Neural cell (in vitro differentiated cells): ENCODE data around the gene GRIA1. TPM values are rescaled to one million over a fixed set of nuclear protein-coding genes. Genes with fewer than 3 reads are reported as not detected.

Source experiments
- H2AFZ ChIP-seq: fragments of 200-600, 300-800 bp; sonication (generic), shearing (Covaris generic); 2 replicates; pipeline ENCODE4 v1.6.0; 2014; ENCODE audit warnings: low read depth, mild to moderate bottlenecking, antibody characterized with exemption, low read length, moderate library complexity
- H3F3A ChIP-seq: fragments of 200-600 bp; shearing (Covaris generic); 2 replicates; pipeline ENCODE4 v1.6.1; 2016; ENCODE audit warnings: mild to moderate bottlenecking, moderate library complexity, mixed read lengths, antibody characterized with exemption, low read length; ENCODE audit not compliant: insufficient read depth, poor library complexity, severe bottlenecking
- H3K27ac ChIP-seq: fragments of 200-600, 300-800 bp; sonication (generic), shearing (Covaris generic); 2 replicates; pipeline ENCODE4 v1.5.1; 2014; ENCODE audit warnings: mild to moderate bottlenecking, low read length, moderate library complexity
- H3K27me3 ChIP-seq: fragments of 300-800, 200-600 bp; sonication (generic), shearing (Covaris generic); 2 replicates; pipeline ENCODE4 v1.6.0; 2014; ENCODE audit warnings: mild to moderate bottlenecking, low read depth, low read length, moderate library complexity; ENCODE audit not compliant: insufficient read depth
- H3K36me3 ChIP-seq: fragments of 300-800, 200-600 bp; sonication (generic), shearing (Covaris generic); 2 replicates; pipeline ENCODE4 v1.5.1; 2014; ENCODE audit warnings: mild to moderate bottlenecking, antibody characterized with exemption, low read length, moderate library complexity; ENCODE audit not compliant: insufficient read depth
- H3K4me2 ChIP-seq: fragments of 300-800, 200-600 bp; sonication (generic), shearing (Covaris generic); 2 replicates; pipeline ENCODE4 v1.6.0; 2014; ENCODE audit warnings: mild to moderate bottlenecking, low read length
- H3K4me3 ChIP-seq: fragments of 300-800, 200-600 bp; sonication (generic), shearing (Covaris generic); 2 replicates; pipeline ENCODE4 v1.5.1; 2014; ENCODE audit warnings: mild to moderate bottlenecking, low read length, moderate library complexity
- H3K79me2 ChIP-seq: fragments of 200-600 bp; shearing (Covaris generic); replicated peaks from 2 replicates; pipeline ENCODE4 v1.6.0; 2014; ENCODE audit warnings: mild to moderate bottlenecking, low read length, moderate library complexity; ENCODE audit not compliant: insufficient read depth
- H3K9ac ChIP-seq: fragments of 300-800, 200-600 bp; sonication (generic), shearing (Covaris generic); 2 replicates; pipeline ENCODE4 v1.6.1; 2016; ENCODE audit warnings: mild to moderate bottlenecking, low read length, mixed read lengths
- H3K9me2 ChIP-seq: fragments of 200-600 bp; shearing (Covaris generic); 2 replicates; pipeline ENCODE4 v1.6.1; 2016; ENCODE audit warnings: mild to moderate bottlenecking, low read length, mixed read lengths; ENCODE audit not compliant: insufficient read depth
- H3K9me3 ChIP-seq: fragments of 200-600, 300-800 bp; sonication (generic), shearing (Covaris generic); 2 replicates; pipeline ENCODE4 v1.6.1; 2016; ENCODE audit warnings: mild to moderate bottlenecking, mixed run types, low read length, moderate library complexity, mixed read lengths
- H4K20me1 ChIP-seq: fragments of 200-600 bp; shearing (Covaris generic); 2 replicates; pipeline ENCODE4 v1.6.1; 2016; ENCODE audit warnings: mild to moderate bottlenecking, mixed run types; ENCODE audit not compliant: insufficient read depth
- EP300 ChIP-seq: fragments of 450-650 bp; conservative IDR thresholded peaks from 2 replicates; pipeline ENCODE4 v1.6.1; 2014; ENCODE audit warnings: antibody characterized with exemption, mild to moderate bottlenecking, moderate library complexity; ENCODE audit not compliant: poor library complexity, severe bottlenecking
- EZH2 ChIP-seq: fragments of 200-600, 300-800 bp; shearing (Covaris generic), sonication (generic); IDR thresholded peaks from 2 replicates; pipeline ENCODE4 v1.6.1; 2014; ENCODE audit warnings: antibody characterized with exemption, low read length, borderline replicate concordance, mild to moderate bottlenecking; ENCODE audit not compliant: insufficient read depth, poor library complexity, severe bottlenecking
- MXI1 ChIP-seq: fragments of 450-650 bp; conservative IDR thresholded peaks from 2 replicates; pipeline ENCODE4 v1.6.1; 2014; ENCODE audit warnings: antibody characterized with exemption, mild to moderate bottlenecking; ENCODE audit not compliant: poor library complexity, severe bottlenecking
- POLR2AphosphoS5 ChIP-seq: IDR thresholded peaks from 2 replicates; pipeline ENCODE4 v1.6.1; 2012
- RAD21 ChIP-seq: fragments of 450-650 bp; conservative IDR thresholded peaks from 2 replicates; pipeline ENCODE4 v1.6.1; 2014; ENCODE audit warnings: antibody characterized with exemption, mild to moderate bottlenecking, moderate library complexity
- SMC3 ChIP-seq: fragments of 450-650 bp; conservative IDR thresholded peaks from 2 replicates; pipeline ENCODE4 v1.6.1; 2014; ENCODE audit warnings: antibody characterized with exemption, mild to moderate bottlenecking, moderate library complexity; ENCODE audit not compliant: poor library complexity
- TAF1 ChIP-seq: IDR thresholded peaks from 2 replicates; pipeline ENCODE4 v1.6.1; 2012; ENCODE audit warnings: low read depth
- polyA plus RNA-seq: library from polyadenylated mRNA; depleted of rRNA; stranded (reverse); fragments of >200 nt; gene quantifications from 2 replicates; pipeline ENCODE4 v1.2.3, GENCODE V29; 2014
- TF ChIP-seq, protein P1 (sequence below): fragments of 450-650 bp; IDR thresholded peaks from 2 replicates; pipeline ENCODE4 v1.5.1; 2014; ENCODE audit warnings: antibody characterized with exemption, mild to moderate bottlenecking, moderate library complexity; ENCODE audit not compliant: poor library complexity, severe bottlenecking
- TF ChIP-seq, protein P2 (sequence below): IDR thresholded peaks from 2 replicates; pipeline ENCODE4 v1.6.1; 2012; ENCODE audit warnings: borderline replicate concordance

GRIA1 gene
- polyA plus RNA-seq, 1 donor from 2014 or later: 59.6 TPM

DNA sequence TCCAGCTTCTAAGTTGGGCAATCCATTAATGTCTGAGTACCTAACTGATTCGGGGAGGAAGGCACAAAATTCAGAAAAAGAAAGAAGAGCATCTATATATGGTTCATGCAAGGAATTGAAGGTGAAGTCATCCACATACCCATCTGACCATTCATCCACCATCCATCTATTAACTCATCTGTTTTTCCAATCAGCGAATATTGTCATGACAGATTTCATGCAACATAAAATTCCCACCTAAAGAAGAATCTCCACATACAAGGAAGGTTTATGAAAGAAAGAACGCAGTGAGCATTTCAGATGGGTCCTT lies 164.7 kb downstream of the GRIA1 start:
- H3K79me2 ChIP-seq: no peaks in the 10 kb centered on the region
- no peak overlapping the region for H3K4me3 ChIP-seq
- no peaks in the 10 kb centered on the region for H3K9me2 ChIP-seq
- no peaks in the 10 kb centered on the region for H4K20me1 ChIP-seq
- peaks cover 5% of the 10 kb centered on the region for H3K36me3 ChIP-seq
- H3K4me2 ChIP-seq: no peak overlapping the region
- no peaks in the 10 kb centered on the region for H3K9me3 ChIP-seq
- no peak overlapping the region for H3K9ac ChIP-seq
- no peaks in the 10 kb centered on the region for H3K27me3 ChIP-seq
- H3K27ac ChIP-seq: no peak overlapping the region
- H3F3A ChIP-seq: no peaks in the 10 kb centered on the region
- TF ChIP-seq POLR2AphosphoS5 (no peak), EZH2 (no peak), EP300 (no peak), TAF1 (no peak), MXI1 (no peak), SMC3 (no peak), RAD21 (no peak)
- TF ChIP-seq, protein P1, sequence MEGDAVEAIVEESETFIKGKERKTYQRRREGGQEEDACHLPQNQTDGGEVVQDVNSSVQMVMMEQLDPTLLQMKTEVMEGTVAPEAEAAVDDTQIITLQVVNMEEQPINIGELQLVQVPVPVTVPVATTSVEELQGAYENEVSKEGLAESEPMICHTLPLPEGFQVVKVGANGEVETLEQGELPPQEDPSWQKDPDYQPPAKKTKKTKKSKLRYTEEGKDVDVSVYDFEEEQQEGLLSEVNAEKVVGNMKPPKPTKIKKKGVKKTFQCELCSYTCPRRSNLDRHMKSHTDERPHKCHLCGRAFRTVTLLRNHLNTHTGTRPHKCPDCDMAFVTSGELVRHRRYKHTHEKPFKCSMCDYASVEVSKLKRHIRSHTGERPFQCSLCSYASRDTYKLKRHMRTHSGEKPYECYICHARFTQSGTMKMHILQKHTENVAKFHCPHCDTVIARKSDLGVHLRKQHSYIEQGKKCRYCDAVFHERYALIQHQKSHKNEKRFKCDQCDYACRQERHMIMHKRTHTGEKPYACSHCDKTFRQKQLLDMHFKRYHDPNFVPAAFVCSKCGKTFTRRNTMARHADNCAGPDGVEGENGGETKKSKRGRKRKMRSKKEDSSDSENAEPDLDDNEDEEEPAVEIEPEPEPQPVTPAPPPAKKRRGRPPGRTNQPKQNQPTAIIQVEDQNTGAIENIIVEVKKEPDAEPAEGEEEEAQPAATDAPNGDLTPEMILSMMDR: no peak
- TF ChIP-seq, protein P2, sequence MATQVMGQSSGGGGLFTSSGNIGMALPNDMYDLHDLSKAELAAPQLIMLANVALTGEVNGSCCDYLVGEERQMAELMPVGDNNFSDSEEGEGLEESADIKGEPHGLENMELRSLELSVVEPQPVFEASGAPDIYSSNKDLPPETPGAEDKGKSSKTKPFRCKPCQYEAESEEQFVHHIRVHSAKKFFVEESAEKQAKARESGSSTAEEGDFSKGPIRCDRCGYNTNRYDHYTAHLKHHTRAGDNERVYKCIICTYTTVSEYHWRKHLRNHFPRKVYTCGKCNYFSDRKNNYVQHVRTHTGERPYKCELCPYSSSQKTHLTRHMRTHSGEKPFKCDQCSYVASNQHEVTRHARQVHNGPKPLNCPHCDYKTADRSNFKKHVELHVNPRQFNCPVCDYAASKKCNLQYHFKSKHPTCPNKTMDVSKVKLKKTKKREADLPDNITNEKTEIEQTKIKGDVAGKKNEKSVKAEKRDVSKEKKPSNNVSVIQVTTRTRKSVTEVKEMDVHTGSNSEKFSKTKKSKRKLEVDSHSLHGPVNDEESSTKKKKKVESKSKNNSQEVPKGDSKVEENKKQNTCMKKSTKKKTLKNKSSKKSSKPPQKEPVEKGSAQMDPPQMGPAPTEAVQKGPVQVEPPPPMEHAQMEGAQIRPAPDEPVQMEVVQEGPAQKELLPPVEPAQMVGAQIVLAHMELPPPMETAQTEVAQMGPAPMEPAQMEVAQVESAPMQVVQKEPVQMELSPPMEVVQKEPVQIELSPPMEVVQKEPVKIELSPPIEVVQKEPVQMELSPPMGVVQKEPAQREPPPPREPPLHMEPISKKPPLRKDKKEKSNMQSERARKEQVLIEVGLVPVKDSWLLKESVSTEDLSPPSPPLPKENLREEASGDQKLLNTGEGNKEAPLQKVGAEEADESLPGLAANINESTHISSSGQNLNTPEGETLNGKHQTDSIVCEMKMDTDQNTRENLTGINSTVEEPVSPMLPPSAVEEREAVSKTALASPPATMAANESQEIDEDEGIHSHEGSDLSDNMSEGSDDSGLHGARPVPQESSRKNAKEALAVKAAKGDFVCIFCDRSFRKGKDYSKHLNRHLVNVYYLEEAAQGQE: no peak
- H2AFZ ChIP-seq: no peak overlapping the region

DNA sequence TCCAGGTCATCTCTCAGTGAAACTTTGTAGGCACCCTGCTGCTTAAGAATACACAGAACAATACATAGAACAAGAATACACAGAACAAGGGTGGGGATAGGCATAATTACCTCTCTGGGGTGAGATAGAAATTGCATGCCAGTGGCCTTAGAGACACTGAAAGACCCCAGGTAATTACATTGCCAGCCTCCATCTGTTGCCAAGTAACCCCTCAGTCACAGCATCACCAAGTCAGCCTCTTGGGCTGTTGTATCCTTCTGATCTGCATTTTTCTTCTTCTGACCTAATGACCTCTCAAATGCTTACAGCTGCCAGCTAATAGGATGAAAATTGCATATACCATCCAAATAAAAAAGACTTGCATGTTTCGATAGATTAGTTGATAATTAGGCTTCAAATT lies 167.7 kb downstream of the GRIA1 start:
- Histone ChIP-seq H3K79me2 (no peaks in the 10 kb centered on the region), H3K27ac (no peak overlapping the region), H3K9me3 (no peaks in the 10 kb centered on the region), H3K4me3 (no peak overlapping the region), H3K36me3 (no peaks in the 10 kb centered on the region), H3F3A (no peaks in the 10 kb centered on the region), H3K4me2 (no peak overlapping the region), H4K20me1 (no peaks in the 10 kb centered on the region), H3K9me2 (no peaks in the 10 kb centered on the region), H3K9ac (no peak overlapping the region), H2AFZ (no peak overlapping the region), H3K27me3 (no peaks in the 10 kb centered on the region)
- TF ChIP-seq POLR2AphosphoS5 (no peak), EZH2 (no peak), TAF1 (no peak), MXI1 (no peak), SMC3 (no peak), EP300 (no peak)
- TF ChIP-seq, protein P1: no peak
